ENCODE data around the gene INTS3. TPM values are rescaled to one million over a fixed set of nuclear protein-coding genes. Genes with fewer than 3 reads are reported as not detected.
A peak's percentile ranks its signal among the peaks of the same experiment; 100 is the strongest.

INTS3 gene
- total and polyA plus RNA-seq, 2 donors (not counting 1 experiment from before 2014, with no cell fraction given), result 31.4 to 37.3 TPM

GRCh38 chr1:153773096-153773921, 45.5 kb downstream of the INTS3 start:
- Histone ChIP-seq H3K4me2 (ENCODE audit: extremely low read depth, insufficient read depth, low read length) (no peak overlapping the region), H2AFZ (ENCODE audit: low read length) (no peak overlapping the region), H3K9ac (ENCODE audit: insufficient read depth, low read length) (no peak overlapping the region), H3K4me1 (ENCODE audit: control insufficient read depth, extremely low read depth, insufficient read depth, low read length) (peaks cover 13% of the 10 kb centered on the region), H3K9me3 (ENCODE audit: control insufficient read depth, insufficient read depth, low read depth, low read length) (no peaks in the 10 kb centered on the region), H3K27ac (ENCODE audit: insufficient read depth, low read length) (no peak overlapping the region), H3K36me3 (ENCODE audit: control insufficient read depth, insufficient read depth, low read length) (peaks cover 21% of the 10 kb centered on the region), H3K79me2 (ENCODE audit: control insufficient read depth, insufficient read depth, low read length) (no peaks in the 10 kb centered on the region), H3K27me3 (ENCODE audit: control insufficient read depth, insufficient read depth, low read length) (no peaks in the 10 kb centered on the region), H3K4me3 (replicated peaks in 1 of 4; ENCODE audit: control extremely low read depth in 1 of 4, insufficient read depth in 1 of 4, low read depth in 3 of 4, low read length in 4 of 4) (no peak overlapping the region), H4K20me1 (ENCODE audit: control insufficient read depth, extremely low read depth, insufficient read depth, low read length) (no peaks in the 10 kb centered on the region)
- DNase-seq (ENCODE audit: low read depth in 2 of 2), result no peak
- TF ChIP-seq CTCF (conservative IDR thresholded peaks at IDR 0.05 in 1 of 2, IDR thresholded peaks at IDR 0.05 in 1 of 2; ENCODE audit: low read depth in 1 of 2, low read length in 2 of 2) (no peak), EZH2 (IDR thresholded peaks at IDR 0.05; ENCODE audit: low read length, missing control alignments) (no peak)

GRCh38 chr1:153774026-153774595, 46.3 kb downstream of the INTS3 start:
- H3K4me3 ChIP-seq (replicated peaks in 1 of 4; ENCODE audit: control extremely low read depth in 1 of 4, insufficient read depth in 1 of 4, low read depth in 3 of 4, low read length in 4 of 4), result no peak overlapping the region
- peaks cover 13% of the 10 kb centered on the region for H3K4me1 ChIP-seq (ENCODE audit: control insufficient read depth, extremely low read depth, insufficient read depth, low read length)
- H4K20me1 ChIP-seq (ENCODE audit: control insufficient read depth, extremely low read depth, insufficient read depth, low read length), result no peaks in the 10 kb centered on the region
- H3K79me2 ChIP-seq (ENCODE audit: control insufficient read depth, insufficient read depth, low read length), result no peaks in the 10 kb centered on the region
- TF ChIP-seq EZH2 (IDR thresholded peaks at IDR 0.05; ENCODE audit: low read length, missing control alignments) (no peak), CTCF (conservative IDR thresholded peaks at IDR 0.05 in 1 of 2, IDR thresholded peaks at IDR 0.05 in 1 of 2; ENCODE audit: low read depth in 1 of 2, low read length in 2 of 2) (no peak)
- no peaks in the 10 kb centered on the region for H3K9me3 ChIP-seq (ENCODE audit: control insufficient read depth, insufficient read depth, low read depth, low read length)
- no peak for DNase-seq (ENCODE audit: low read depth in 2 of 2)
- no peak overlapping the region for H3K9ac ChIP-seq (ENCODE audit: insufficient read depth, low read length)
- no peak overlapping the region for H3K27ac ChIP-seq (ENCODE audit: insufficient read depth, low read length)
- no peak overlapping the region for H2AFZ ChIP-seq (ENCODE audit: low read length)
- no peak overlapping the region for H3K4me2 ChIP-seq (ENCODE audit: extremely low read depth, insufficient read depth, low read length)
- no peaks in the 10 kb centered on the region for H3K27me3 ChIP-seq (ENCODE audit: control insufficient read depth, insufficient read depth, low read length)
- peaks cover 19% of the 10 kb centered on the region for H3K36me3 ChIP-seq (ENCODE audit: control insufficient read depth, insufficient read depth, low read length)

- DNase-seq (ENCODE audit: low read depth in 2 of 2), result peak; percentile 52 to 80
- no peak within 1 kb of the TSS for H3K27ac ChIP-seq (ENCODE audit: insufficient read depth, low read length)
- peak within 1 kb of the TSS; percentile 62 for H3K9ac ChIP-seq (ENCODE audit: insufficient read depth, low read length)
- H3K36me3 ChIP-seq (ENCODE audit: control insufficient read depth, insufficient read depth, low read length), result peaks cover 18% of the 10 kb centered on the region
- no peak for TF ChIP-seq EZH2 (IDR thresholded peaks at IDR 0.05; ENCODE audit: low read length, missing control alignments)
- no peak for TF ChIP-seq CTCF (conservative IDR thresholded peaks at IDR 0.05 in 1 of 2, IDR thresholded peaks at IDR 0.05 in 1 of 2; ENCODE audit: low read depth in 1 of 2, low read length in 2 of 2)
- no peaks in the 10 kb centered on the region for H3K9me3 ChIP-seq (ENCODE audit: control insufficient read depth, insufficient read depth, low read depth, low read length)
- H3K4me1 ChIP-seq (ENCODE audit: control insufficient read depth, extremely low read depth, insufficient read depth, low read length), result peaks cover 13% of the 10 kb centered on the region
- H3K4me2 ChIP-seq (ENCODE audit: extremely low read depth, insufficient read depth, low read length), result peak within 1 kb of the TSS; percentile 92
- H3K79me2 ChIP-seq (ENCODE audit: control insufficient read depth, insufficient read depth, low read length), result no peaks in the 10 kb centered on the region
- peak within 1 kb of the TSS; percentile 90 for H2AFZ ChIP-seq (ENCODE audit: low read length)
- no peaks in the 10 kb centered on the region for H3K27me3 ChIP-seq (ENCODE audit: control insufficient read depth, insufficient read depth, low read length)
- no peaks in the 10 kb centered on the region for H4K20me1 ChIP-seq (ENCODE audit: control insufficient read depth, extremely low read depth, insufficient read depth, low read length)
- H3K4me3 ChIP-seq (replicated peaks in 1 of 4; ENCODE audit: control extremely low read depth in 1 of 4, insufficient read depth in 1 of 4, low read depth in 3 of 4, low read length in 4 of 4), result peak within 1 kb of the TSS; percentile 62 to 70 (median 66)
Observed at GRCh38 chr1:153774780-153775457, 47.1 kb downstream of the INTS3 start, which contains the start of gene SLC27A3. TSS of gene SLC27A3 (plus strand) at chr1:153775407. CDS start at chr1:153775498, 91 bp downstream.
